Mesothelial cell of epicardium (in vitro differentiated cells): ENCODE results near the gene UGT1A1. TPM values are rescaled to one million over a fixed set of nuclear protein-coding genes. Genes with fewer than 3 reads are reported as not detected.

Experiments used
- DNase-seq, 2 experiments: peaks; one replicate each; pipeline ENCODE4 v3.0.0; 2021; ENCODE audit warnings: low spot score in 2 of 2; ENCODE audit not compliant: unreplicated experiment in 2 of 2
- H3K27ac Mint-ChIP-seq: 2 replicates; pipeline ENCODE4 v1.8.0; 2021; ENCODE audit warnings: mixed read lengths
- H3K27me3 Mint-ChIP-seq: 2 replicates; pipeline ENCODE4 v1.8.0; 2021; ENCODE audit warnings: low read depth, mixed read lengths
- H3K36me3 Mint-ChIP-seq: 2 replicates; pipeline ENCODE4 v1.8.0; 2021; ENCODE audit warnings: mixed read lengths
- H3K4me1 Mint-ChIP-seq: 2 replicates; pipeline ENCODE4 v1.8.0; 2021; ENCODE audit warnings: mixed read lengths
- H3K4me3 Mint-ChIP-seq: 2 replicates; pipeline ENCODE4 v1.8.0; 2021; ENCODE audit warnings: mild to moderate bottlenecking, moderate library complexity, mixed read lengths
- H3K9me3 Mint-ChIP-seq: 2 replicates; pipeline ENCODE4 v1.8.0; 2021; ENCODE audit warnings: mixed read lengths
- CTCF ChIP-seq: fragments of 200-600 bp; sonication (generic); IDR thresholded peaks from one replicate; pipeline ENCODE4 v1.5.0; 2021; ENCODE audit warnings: antibody characterized with exemption; ENCODE audit not compliant: unreplicated experiment
- total RNA-seq: library from RNA; stranded (reverse); gene quantifications from 3 replicates; pipeline ENCODE4 v1.2.1, GENCODE V29; 2021

Gene UGT1A1
- total RNA-seq, 1 donor from 2014 or later: not detected

GRCh38 chr2:233764264-233764663 is 4.2 kb downstream of the UGT1A1 start:
- H3K27me3 Mint-ChIP-seq: peaks cover 32% of the 10 kb centered on the region
- H3K4me1 Mint-ChIP-seq: no peaks in the 10 kb centered on the region
- no peaks in the 10 kb centered on the region for H3K36me3 Mint-ChIP-seq
- no peak overlapping the region for H3K4me3 Mint-ChIP-seq
- H3K9me3 Mint-ChIP-seq: no peaks in the 10 kb centered on the region
- TF ChIP-seq CTCF: no peak
- DNase-seq: no peak
- H3K27ac Mint-ChIP-seq: no peak overlapping the region

DNA sequence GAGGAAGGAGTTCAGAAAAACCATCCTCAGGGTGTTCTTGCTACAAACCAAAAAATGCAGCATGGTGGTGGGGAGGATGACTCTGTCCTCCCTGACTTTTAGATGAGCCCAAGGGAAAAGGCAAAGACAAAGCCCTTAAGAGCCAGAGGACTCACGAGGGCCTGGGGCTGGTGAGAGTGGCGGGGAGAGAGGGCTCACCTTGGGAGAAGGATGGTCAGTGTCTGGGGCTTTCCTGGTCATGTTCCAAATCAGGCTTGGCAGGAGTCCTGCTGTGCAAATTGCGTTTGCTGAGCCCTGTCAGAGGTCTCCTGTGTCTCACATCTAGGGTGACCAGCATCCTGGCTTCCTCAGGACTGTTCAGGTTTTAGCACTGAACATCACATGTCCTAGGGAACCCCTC is 4.7 kb downstream of the UGT1A1 start:
- Mint-ChIP-seq H3K27me3 (peaks cover 33% of the 10 kb centered on the region), H3K36me3 (no peaks in the 10 kb centered on the region), H3K4me1 (no peaks in the 10 kb centered on the region), H3K27ac (no peak overlapping the region), H3K4me3 (no peak overlapping the region), H3K9me3 (no peaks in the 10 kb centered on the region)
- TF ChIP-seq CTCF: no peak
- DNase-seq: no peak

DNA sequence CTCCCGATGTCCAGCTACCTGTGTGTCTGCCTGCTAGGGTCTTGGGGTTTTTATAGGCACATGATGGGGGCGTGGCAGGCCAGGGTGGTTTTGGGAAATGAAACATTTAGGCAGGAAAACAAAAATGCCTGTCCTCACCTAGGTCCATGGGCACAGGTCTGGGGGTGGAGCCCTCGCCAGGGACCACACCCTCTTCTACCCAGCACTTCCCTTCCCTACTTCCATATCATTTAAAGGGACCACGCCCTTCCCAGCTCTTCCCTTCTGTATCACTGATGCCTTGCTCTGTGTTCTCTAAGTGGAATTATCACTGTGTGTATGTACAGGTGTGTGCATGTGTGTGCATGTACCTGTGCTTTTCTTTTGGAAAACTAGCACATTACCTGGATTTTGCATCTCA is 6.3 kb downstream of the UGT1A1 start:
- H3K9me3 Mint-ChIP-seq: no peaks in the 10 kb centered on the region
- H3K27ac Mint-ChIP-seq: no peak overlapping the region
- DNase-seq: no peak
- H3K36me3 Mint-ChIP-seq: no peaks in the 10 kb centered on the region
- H3K4me3 Mint-ChIP-seq: no peak overlapping the region
- peaks cover 36% of the 10 kb centered on the region for H3K27me3 Mint-ChIP-seq
- TF ChIP-seq CTCF: no peak
- no peaks in the 10 kb centered on the region for H3K4me1 Mint-ChIP-seq

DNA sequence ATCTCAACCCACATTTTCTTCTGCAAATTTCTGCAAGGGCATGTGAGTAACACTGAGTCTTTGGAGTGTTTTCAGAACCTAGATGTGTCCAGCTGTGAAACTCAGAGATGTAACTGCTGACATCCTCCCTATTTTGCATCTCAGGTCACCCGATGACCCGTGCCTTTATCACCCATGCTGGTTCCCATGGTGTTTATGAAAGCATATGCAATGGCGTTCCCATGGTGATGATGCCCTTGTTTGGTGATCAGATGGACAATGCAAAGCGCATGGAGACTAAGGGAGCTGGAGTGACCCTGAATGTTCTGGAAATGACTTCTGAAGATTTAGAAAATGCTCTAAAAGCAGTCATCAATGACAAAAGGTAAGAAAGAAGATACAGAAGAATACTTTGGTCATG is 8.0 kb downstream of the UGT1A1 start:
- no peak overlapping the region for H3K4me3 Mint-ChIP-seq
- no peaks in the 10 kb centered on the region for H3K4me1 Mint-ChIP-seq
- peaks cover 30% of the 10 kb centered on the region for H3K27me3 Mint-ChIP-seq
- DNase-seq: no peak
- no peak for TF ChIP-seq CTCF
- no peaks in the 10 kb centered on the region for H3K9me3 Mint-ChIP-seq
- no peaks in the 10 kb centered on the region for H3K36me3 Mint-ChIP-seq
- H3K27ac Mint-ChIP-seq: no peak overlapping the region

GRCh38 chr2:233769260-233769659 is 9.2 kb downstream of the UGT1A1 start:
- Mint-ChIP-seq H3K36me3 (no peaks in the 10 kb centered on the region), H3K4me1 (no peaks in the 10 kb centered on the region), H3K9me3 (no peaks in the 10 kb centered on the region), H3K27ac (no peak overlapping the region), H3K4me3 (no peak overlapping the region), H3K27me3 (peaks cover 18% of the 10 kb centered on the region)
- no peak for TF ChIP-seq CTCF
- DNase-seq: no peak

- no peaks in the 10 kb centered on the region for H3K4me1 Mint-ChIP-seq
- H3K27me3 Mint-ChIP-seq: peaks cover 10% of the 10 kb centered on the region
- H3K27ac Mint-ChIP-seq: no peak overlapping the region
- H3K9me3 Mint-ChIP-seq: peaks cover 11% of the 10 kb centered on the region
- no peak for DNase-seq
- no peak overlapping the region for H3K4me3 Mint-ChIP-seq
- H3K36me3 Mint-ChIP-seq: no peaks in the 10 kb centered on the region
- no peak for TF ChIP-seq CTCF
Measured at GRCh38 chr2:233772153-233772552, 12.1 kb downstream of the UGT1A1 start.
